MCF 10A (cell line): ENCODE measurements around the gene TUBGCP2. TPM values are rescaled to one million over a fixed set of nuclear protein-coding genes. Genes with fewer than 3 reads are reported as not detected.
"Not testable (repeated sequence)": the region's sequence is repeated elsewhere in the genome, so short reads cannot be mapped to it uniquely, and the experiment has no call there.

Experiments
- BruUV-seq: library from RNA; stranded (reverse); fragments of 400-500 nt; replicated peaks from 2 replicates; lab custom pipeline; 2021; lab: Mats Ljungman, UMichigan
- CTCF ChIA-PET: fragments of 300-600 bp; sonication (Branson Sonifier 250); formaldehyde crosslinking; extraction: SDS; loops from one replicate; lab custom pipeline; 2021; ENCODE audit warnings: antibody characterized with exemption, inconsistent platforms; lab: Yijun Ruan, JAX
- POLR2A ChIA-PET: fragments of 300-600, 350-650 bp; sonication (Branson Sonifier 250); formaldehyde crosslinking; extraction: SDS; loops from one replicate; lab custom pipeline; 2020; ENCODE audit warnings: antibody characterized with exemption, inconsistent platforms; lab: Yijun Ruan, JAX
- DNase-seq: peaks from one replicate; pipeline ENCODE4 v3.0.0-alpha.2; 2018; ENCODE audit not compliant: unreplicated experiment
- H3K27ac Mint-ChIP-seq: one replicate; pipeline ENCODE4 v1.8.0; 2022; ENCODE audit warnings: mild to moderate bottlenecking, low read depth, mixed read lengths; ENCODE audit not compliant: unreplicated experiment
- H3K27me3 Mint-ChIP-seq: one replicate; pipeline ENCODE4 v1.8.0; 2022; ENCODE audit warnings: mixed read lengths; ENCODE audit not compliant: insufficient read depth, unreplicated experiment
- H3K36me3 Mint-ChIP-seq: one replicate; pipeline ENCODE4 v1.8.0; 2022; ENCODE audit warnings: mild to moderate bottlenecking, moderate library complexity, mixed read lengths; ENCODE audit not compliant: insufficient read depth, unreplicated experiment
- H3K4me1 Mint-ChIP-seq: one replicate; pipeline ENCODE4 v1.8.0; 2022; ENCODE audit warnings: mixed read lengths; ENCODE audit not compliant: insufficient read depth, unreplicated experiment
- H3K4me3 Mint-ChIP-seq: one replicate; pipeline ENCODE4 v1.8.0; 2022; ENCODE audit warnings: mild to moderate bottlenecking, moderate library complexity, mixed read lengths; ENCODE audit not compliant: unreplicated experiment
- H3K9me3 Mint-ChIP-seq: one replicate; pipeline ENCODE4 v1.8.0; 2022; ENCODE audit warnings: mixed read lengths; ENCODE audit not compliant: unreplicated experiment
- CTCF ChIP-seq: fragments of 200-600 bp; IDR thresholded peaks from one replicate; pipeline ENCODE4 v1.8.0; 2022; ENCODE audit warnings: antibody characterized with exemption, mild to moderate bottlenecking; ENCODE audit not compliant: unreplicated experiment
- intact Hi-C: fragments of 100-400 bp; cut with micrococcal nuclease; formaldehyde crosslinking; loops from 2 replicates; pipeline ENCODE4 v1.14.1; 2022
- total RNA-seq: library from RNA; stranded (reverse); gene quantifications from 2 replicates; pipeline ENCODE4 v1.2.3, GENCODE V29; 2022

The TUBGCP2 gene
- total RNA-seq, 1 experiment from 2014 or later, result 95.9 TPM

DNA sequence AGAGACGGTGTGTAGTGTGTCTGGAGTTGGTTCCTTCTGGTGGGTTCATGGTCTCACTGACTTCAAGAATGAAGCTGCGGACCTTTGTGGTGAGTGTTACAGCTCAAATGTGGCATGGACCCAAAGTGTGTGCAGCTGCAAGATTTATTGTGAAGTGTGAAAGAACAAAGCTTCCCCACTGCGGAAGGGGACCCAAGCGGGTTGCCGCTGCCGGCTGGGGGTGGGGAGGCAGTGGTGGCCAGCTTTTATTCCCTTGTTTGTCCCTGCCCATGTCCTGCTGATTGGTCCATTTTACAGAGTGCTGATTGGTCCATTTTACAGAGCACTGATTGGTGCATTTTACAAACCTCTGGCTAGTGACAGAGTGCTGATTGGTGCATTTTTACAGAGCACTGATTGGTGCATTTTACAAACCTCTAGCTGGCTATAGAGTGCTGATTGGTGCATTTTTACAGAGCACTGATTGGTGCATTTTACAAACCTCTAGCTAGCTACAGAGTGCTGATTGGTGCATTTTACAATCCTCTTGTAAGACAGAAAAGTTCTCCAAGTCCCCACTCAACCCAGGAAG, 12.3 kb upstream of the TUBGCP2 start:
- peaks cover 25% of the 10 kb centered on the region for H3K27me3 Mint-ChIP-seq
- H3K36me3 Mint-ChIP-seq, H3K4me1 Mint-ChIP-seq, H3K27ac Mint-ChIP-seq, DNase-seq, H3K4me3 Mint-ChIP-seq, BruUV-seq, H3K9me3 Mint-ChIP-seq: not testable (repeated sequence)
- POLR2A ChIA-PET, result interaction anchor here (0.7 kb wide), 1 partner anchor 33 kb away, joined by 6 read pairs; no protein-coding TSS in a partner anchor
- intact Hi-C loops, result loop anchor here (10.0 kb wide), 2 partner anchors 74 to 486 kb away; partner anchors contain the start of gene MTG1
- CTCF ChIA-PET, result interaction anchor here (0.6 to 1.7 kb wide), 5 partner anchors 9 to 297 kb away, joined by 3 to 13 read pairs (median 4); no protein-coding TSS in a partner anchor

DNA sequence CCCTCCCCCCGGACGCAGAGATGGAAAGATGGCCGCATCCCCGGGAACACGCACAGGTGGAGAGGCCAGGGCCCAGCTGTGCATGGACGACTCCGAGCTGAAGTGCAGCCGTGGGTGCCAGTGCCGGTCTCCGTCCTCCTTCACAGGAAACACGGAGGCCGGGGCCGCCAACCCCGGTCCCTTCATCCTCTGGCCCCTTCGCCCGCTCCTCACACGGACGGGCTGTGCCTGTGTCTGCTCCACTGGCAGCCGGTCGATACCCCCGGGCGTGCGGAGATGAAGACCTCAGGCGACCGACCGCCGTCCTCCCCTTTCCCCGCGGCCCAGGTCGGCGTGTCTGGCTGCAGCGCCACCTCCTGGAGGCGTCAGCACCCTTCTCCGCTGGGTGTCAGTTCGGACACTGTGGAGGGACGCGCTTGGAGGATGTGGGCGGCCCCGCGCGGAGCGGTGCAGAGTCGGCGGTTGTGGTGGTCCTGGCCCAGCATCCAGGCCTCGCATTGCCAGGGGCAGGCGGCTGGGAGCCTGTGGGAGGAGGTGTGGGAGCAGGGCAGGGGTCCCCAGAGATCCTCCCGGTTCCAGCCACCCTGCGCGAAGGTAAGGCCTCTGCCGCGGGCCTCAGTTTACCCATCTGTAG, 9.9 kb upstream of the TUBGCP2 start:
- peaks cover 13% of the 10 kb centered on the region for H3K27me3 Mint-ChIP-seq
- H3K4me1 Mint-ChIP-seq, result peaks cover 12% of the 10 kb centered on the region
- DNase-seq, result peak; percentile 66
- intact Hi-C loops, result loop anchor here (10.0 kb wide), 1 partner anchor 664 kb away; no protein-coding TSS in a partner anchor
- H3K27ac Mint-ChIP-seq, result no peak overlapping the region
- CTCF ChIA-PET, result interaction anchor here (0.6 to 1.0 kb wide), 6 partner anchors 16 to 771 kb away, joined by 3 to 5 read pairs (median 4); no protein-coding TSS in a partner anchor
- TF ChIP-seq CTCF, result peak; percentile 75
- H3K4me3 Mint-ChIP-seq, result peak overlapping the region; percentile 37
- no TSS peak for BruUV-seq
- H3K36me3 Mint-ChIP-seq, result no peaks in the 10 kb centered on the region
- no peaks in the 10 kb centered on the region for H3K9me3 Mint-ChIP-seq
- POLR2A ChIA-PET, result no interaction called here

- Mint-ChIP-seq H3K9me3 (no peaks in the 10 kb centered on the region), H3K4me3 (no peak overlapping the region), H3K27ac (no peak overlapping the region), H3K36me3 (peaks cover 4% of the 10 kb centered on the region), H3K27me3 (peaks cover 13% of the 10 kb centered on the region), H3K4me1 (peaks cover 12% of the 10 kb centered on the region)
- CTCF ChIA-PET, result no interaction called here
- TF ChIP-seq CTCF, result no peak
- POLR2A ChIA-PET, result no interaction called here
- no TSS peak for BruUV-seq
- intact Hi-C loops, result loop anchor here (10.0 kb wide), 1 partner anchor 662 kb away; no protein-coding TSS in a partner anchor
- no peak for DNase-seq
Observed at GRCh38 chr10:133316732-133317131, 8.1 kb upstream of the TUBGCP2 start.

DNA sequence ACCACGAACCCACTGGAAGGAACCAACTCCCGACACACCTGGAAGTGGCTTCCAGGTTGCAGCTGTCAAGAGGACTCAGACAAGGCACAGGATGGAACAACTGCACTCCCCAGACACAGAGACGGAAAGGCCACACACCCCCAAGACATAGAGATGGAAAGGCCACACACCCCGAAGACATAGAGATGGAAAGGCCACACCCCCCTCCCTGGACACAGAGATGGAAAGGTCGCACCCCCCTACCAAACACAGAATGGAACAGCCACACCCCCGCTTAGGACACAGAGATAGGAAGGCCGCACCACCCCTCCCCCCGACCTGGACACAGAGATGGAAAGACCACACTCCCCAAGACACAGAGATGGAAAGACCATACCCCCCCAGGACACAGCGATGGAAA, 7.6 kb upstream of the TUBGCP2 start:
- no peak overlapping the region for H3K4me3 Mint-ChIP-seq
- intact Hi-C loops, result loop anchor here (10.0 kb wide), 1 partner anchor 661 kb away; no protein-coding TSS in a partner anchor

More for the DNA sequence above, 7.6 kb upstream of the TUBGCP2 start:
- no peak for TF ChIP-seq CTCF
- no TSS peak for BruUV-seq
- CTCF ChIA-PET, result interaction anchor here (0.7 to 3.2 kb wide), 3 partner anchors 8 to 480 kb away, joined by 3 to 29 read pairs (median 3); no protein-coding TSS in a partner anchor
- no peak overlapping the region for H3K27ac Mint-ChIP-seq
- no peak for DNase-seq
- peaks cover 12% of the 10 kb centered on the region for H3K4me1 Mint-ChIP-seq
- H3K9me3 Mint-ChIP-seq, result no peaks in the 10 kb centered on the region
- POLR2A ChIA-PET, result no interaction called here
- peaks cover 13% of the 10 kb centered on the region for H3K27me3 Mint-ChIP-seq
- H3K36me3 Mint-ChIP-seq, result peaks cover 9% of the 10 kb centered on the region
